Measurements from ENCODE around the gene GALNT11. TPM values are rescaled to one million over a fixed set of nuclear protein-coding genes. Genes with fewer than 3 reads are reported as not detected.

GALNT11 gene
- total RNA-seq, result 10 to 100 TPM; 17.6 to 17.8 TPM

- Mint-ChIP-seq H3K4me1 (peaks cover 30% of the 10 kb centered on the region), H3K4me3 (peak within 1 kb of the TSS; percentile 79), H3K9me3 (no peaks in the 10 kb centered on the region), H3K36me3 (ENCODE audit: low read depth) (peaks cover 22% of the 10 kb centered on the region), H3K27me3 (peaks cover 6% of the 10 kb centered on the region), H3K27ac (peak within 1 kb of the TSS; percentile 70)
- ChIA-PET POLR2A (interaction anchor here (0.6 to 1.3 kb wide), 3 partner anchors 118 to 334 kb away, joined by 3 to 4 read pairs (median 3); no protein-coding TSS in a partner anchor), CTCF (interaction anchor here (1.0 kb wide), 1 partner anchor 119 kb away, joined by 3 read pairs; no protein-coding TSS in a partner anchor)
- peak; percentile 88 for DNase-seq
Observed at GRCh38 chr7:152025077-152025936, at the start of gene GALNT11. GALNT11 (plus strand) TSS chr7:152025674; CDS start chr7:152094228, 68,554 bp downstream.

GRCh38 chr7:151978616-151979015 is 46.9 kb upstream of the GALNT11 start:
- Mint-ChIP-seq H3K36me3 (ENCODE audit: low read depth) (no peaks in the 10 kb centered on the region), H3K27ac (no peak overlapping the region), H3K9me3 (no peaks in the 10 kb centered on the region), H3K4me1 (no peaks in the 10 kb centered on the region), H3K4me3 (no peak overlapping the region), H3K27me3 (peaks cover 6% of the 10 kb centered on the region)
- no peak for DNase-seq
- ChIA-PET CTCF (interaction anchor here (0.7 kb wide), 1 partner anchor 14 kb away, joined by 3 read pairs; no protein-coding TSS in a partner anchor), POLR2A (no interaction called here)

- H3K36me3 Mint-ChIP-seq (ENCODE audit: low read depth), result no peaks in the 10 kb centered on the region
- POLR2A ChIA-PET, result interaction anchor here (0.5 kb wide), 1 partner anchor 383 kb away, joined by 3 read pairs; no protein-coding TSS in a partner anchor
- H3K9me3 Mint-ChIP-seq, result no peaks in the 10 kb centered on the region
- H3K27ac Mint-ChIP-seq, result no peak overlapping the region
- H3K27me3 Mint-ChIP-seq, result peaks cover 1% of the 10 kb centered on the region
- no peaks in the 10 kb centered on the region for H3K4me1 Mint-ChIP-seq
- DNase-seq, result no peak
- no peak overlapping the region for H3K4me3 Mint-ChIP-seq
- CTCF ChIA-PET, result no interaction called here
Observed at GRCh38 chr7:151981223-151981622, 44.3 kb upstream of the GALNT11 start.

GRCh38 chr7:151982806-151983205 is 42.7 kb upstream of the GALNT11 start:
- Mint-ChIP-seq H3K9me3 (no peaks in the 10 kb centered on the region), H3K36me3 (ENCODE audit: low read depth) (no peaks in the 10 kb centered on the region), H3K4me3 (no peak overlapping the region), H3K4me1 (no peaks in the 10 kb centered on the region), H3K27me3 (no peaks in the 10 kb centered on the region), H3K27ac (no peak overlapping the region)
- no peak for DNase-seq
- ChIA-PET CTCF (interaction anchor here (0.9 kb wide), 1 partner anchor 150 kb away, joined by 3 read pairs; no protein-coding TSS in a partner anchor), POLR2A (no interaction called here)

- H3K27me3 Mint-ChIP-seq, result peaks cover under 1% of the 10 kb centered on the region
Observed at GRCh38 chr7:151984612-151985011, 40.9 kb upstream of the GALNT11 start.

GRCh38 chr7:151987748-151988529 is 37.5 kb upstream of the GALNT11 start:
- no peaks in the 10 kb centered on the region for H3K4me1 Mint-ChIP-seq
- H3K36me3 Mint-ChIP-seq (ENCODE audit: low read depth), result no peaks in the 10 kb centered on the region
- no peak for DNase-seq
- no peak overlapping the region for H3K4me3 Mint-ChIP-seq
- ChIA-PET POLR2A (no interaction called here), CTCF (no interaction called here)
- peaks cover 19% of the 10 kb centered on the region for H3K27me3 Mint-ChIP-seq
- no peaks in the 10 kb centered on the region for H3K9me3 Mint-ChIP-seq
- no peak overlapping the region for H3K27ac Mint-ChIP-seq

More at GRCh38 chr7:151984612-151985011, 40.9 kb upstream of the GALNT11 start:
- CTCF ChIA-PET, result no interaction called here
- Mint-ChIP-seq H3K36me3 (ENCODE audit: low read depth) (no peaks in the 10 kb centered on the region), H3K4me1 (no peaks in the 10 kb centered on the region), H3K27ac (no peak overlapping the region), H3K9me3 (no peaks in the 10 kb centered on the region), H3K4me3 (no peak overlapping the region)
- POLR2A ChIA-PET, result no interaction called here
- DNase-seq, result no peak

GRCh38 chr7:151992375-151992774 is 33.1 kb upstream of the GALNT11 start:
- POLR2A ChIA-PET, result no interaction called here
- H3K9me3 Mint-ChIP-seq, result no peaks in the 10 kb centered on the region
- H3K36me3 Mint-ChIP-seq (ENCODE audit: low read depth), result no peaks in the 10 kb centered on the region
- CTCF ChIA-PET, result no interaction called here
- peaks cover 2% of the 10 kb centered on the region for H3K4me1 Mint-ChIP-seq
- H3K27me3 Mint-ChIP-seq, result peaks cover 36% of the 10 kb centered on the region
- DNase-seq, result peak; percentile 39
- H3K4me3 Mint-ChIP-seq, result no peak overlapping the region
- H3K27ac Mint-ChIP-seq, result no peak overlapping the region

- CTCF ChIA-PET, result interaction anchor here (0.5 kb wide), 1 partner anchor 1238 kb away, joined by 3 read pairs; no protein-coding TSS in a partner anchor
- no peaks in the 10 kb centered on the region for H3K9me3 Mint-ChIP-seq
- no peaks in the 10 kb centered on the region for H3K36me3 Mint-ChIP-seq (ENCODE audit: low read depth)
- H3K27ac Mint-ChIP-seq, result no peak overlapping the region
- POLR2A ChIA-PET, result no interaction called here
- no peak overlapping the region for H3K4me3 Mint-ChIP-seq
- H3K4me1 Mint-ChIP-seq, result peaks cover 2% of the 10 kb centered on the region
- H3K27me3 Mint-ChIP-seq, result peaks cover 41% of the 10 kb centered on the region
- no peak for DNase-seq
Observed at GRCh38 chr7:151993977-151994676, 31.3 kb upstream of the GALNT11 start.

- no peaks in the 10 kb centered on the region for H3K4me1 Mint-ChIP-seq
- POLR2A ChIA-PET, result interaction anchor here (0.9 kb wide), 1 partner anchor 399 kb away, joined by 3 read pairs; no protein-coding TSS in a partner anchor
- no peak overlapping the region for H3K27ac Mint-ChIP-seq
- H3K27me3 Mint-ChIP-seq, result peaks cover 25% of the 10 kb centered on the region
- no peaks in the 10 kb centered on the region for H3K36me3 Mint-ChIP-seq (ENCODE audit: low read depth)
- no peak overlapping the region for H3K4me3 Mint-ChIP-seq
- H3K9me3 Mint-ChIP-seq, result no peaks in the 10 kb centered on the region
- no peak for DNase-seq
- CTCF ChIA-PET, result interaction anchor here (0.6 kb wide), 1 partner anchor 1701 kb away, joined by 3 read pairs; no protein-coding TSS in a partner anchor
Observed at GRCh38 chr7:151999424-152000090, 25.9 kb upstream of the GALNT11 start.

GRCh38 chr7:152000191-152000590 is 25.3 kb upstream of the GALNT11 start:
- peaks cover 24% of the 10 kb centered on the region for H3K27me3 Mint-ChIP-seq
- no peak for DNase-seq
- no peak overlapping the region for H3K27ac Mint-ChIP-seq
- no peaks in the 10 kb centered on the region for H3K4me1 Mint-ChIP-seq
- no peaks in the 10 kb centered on the region for H3K9me3 Mint-ChIP-seq
- no peak overlapping the region for H3K4me3 Mint-ChIP-seq
- ChIA-PET CTCF (interaction anchor here (0.6 kb wide), 1 partner anchor 1702 kb away, joined by 3 read pairs; no protein-coding TSS in a partner anchor), POLR2A (interaction anchor here (0.9 kb wide), 1 partner anchor 400 kb away, joined by 3 read pairs; no protein-coding TSS in a partner anchor)
- no peaks in the 10 kb centered on the region for H3K36me3 Mint-ChIP-seq (ENCODE audit: low read depth)

GRCh38 chr7:152006336-152006735 is 19.1 kb upstream of the GALNT11 start:
- DNase-seq, result no peak
- Mint-ChIP-seq H3K36me3 (ENCODE audit: low read depth) (no peaks in the 10 kb centered on the region), H3K27me3 (peaks cover 12% of the 10 kb centered on the region), H3K9me3 (no peaks in the 10 kb centered on the region), H3K4me3 (no peak overlapping the region), H3K4me1 (no peaks in the 10 kb centered on the region), H3K27ac (no peak overlapping the region)
- ChIA-PET CTCF (no interaction called here), POLR2A (no interaction called here)

GRCh38 chr7:152011860-152012259 is 13.6 kb upstream of the GALNT11 start:
- H3K27me3 Mint-ChIP-seq, result peaks cover 14% of the 10 kb centered on the region
- DNase-seq, result no peak
- CTCF ChIA-PET, result no interaction called here

More at GRCh38 chr7:152011860-152012259, 13.6 kb upstream of the GALNT11 start:
- Mint-ChIP-seq H3K9me3 (no peaks in the 10 kb centered on the region), H3K4me1 (no peaks in the 10 kb centered on the region), H3K36me3 (ENCODE audit: low read depth) (no peaks in the 10 kb centered on the region), H3K4me3 (no peak overlapping the region), H3K27ac (no peak overlapping the region)
- POLR2A ChIA-PET, result no interaction called here

All from activated CD4-positive, alpha-beta memory T cell treated with anti-CD3 and anti-CD28 coated beads, Interleukin-2, amount 10 ng/mL, durations not matched to agents 7 days and 5 days (primary cell).